IMR-90 (cell line): ENCODE results near the gene HS6ST2. TPM values are rescaled to one million over a fixed set of nuclear protein-coding genes. Genes with fewer than 3 reads are reported as not detected.

Experiments
- ATAC-seq: fragments of 200-7000 bp; cut with Tn5 transposase; 2 replicates; pipeline ENCODE4 v1.9.1; 2020; ENCODE audit warnings: low read depth, mild to moderate bottlenecking, moderate library complexity
- BruUV-seq: library from RNA; stranded (reverse); fragments of 400-500 nt; replicated peaks from 2 replicates; lab custom pipeline; 2021; lab: Mats Ljungman, UMichigan
- CTCF ChIA-PET: fragments of 300-600 bp; formaldehyde crosslinking; extraction: SDS; loops from one replicate; lab custom pipeline; 2021; ENCODE audit warnings: antibody characterized with exemption; lab: Yijun Ruan, JAX
- POLR2A ChIA-PET: fragments of 300-600 bp; sonication (Branson Sonifier 250); formaldehyde crosslinking; loops from one replicate; lab custom pipeline; 2022; ENCODE audit warnings: antibody characterized with exemption; ENCODE audit not compliant: unreplicated experiment; lab: Charles Lee
- DNase-seq: peaks from one replicate; pipeline ENCODE4 v3.0.0; 2013
- H2AFZ ChIP-seq: replicated peaks from 2 replicates; pipeline ENCODE3; 2013; ENCODE audit warnings: low read length, mild to moderate bottlenecking; ENCODE audit not compliant: poor library complexity
- H2AK5ac ChIP-seq: 2 replicates; pipeline ENCODE4 v1.6.1; 2013; ENCODE audit warnings: low read depth, low read length, inconsistent platforms
- H2AK9ac ChIP-seq: replicated peaks from 2 replicates; pipeline ENCODE3; 2013; ENCODE audit warnings: mild to moderate bottlenecking, low read depth, low read length, moderate library complexity; ENCODE audit not compliant: poor library complexity
- H2BK120ac ChIP-seq: 2 replicates; pipeline ENCODE4 v1.6.1; 2013; ENCODE audit warnings: low read depth, low read length, inconsistent platforms
- H2BK15ac ChIP-seq: 3 replicates; pipeline ENCODE4 v1.6.1; 2013; ENCODE audit warnings: low read depth, low read length, inconsistent platforms
- H2BK20ac ChIP-seq: 2 replicates; pipeline ENCODE4 v1.6.1; 2013; ENCODE audit warnings: low read depth, mild to moderate bottlenecking, inconsistent platforms, low read length, moderate library complexity
- H2BK5ac ChIP-seq: 2 replicates; pipeline ENCODE4 v1.6.1; 2013; ENCODE audit warnings: mild to moderate bottlenecking, low read depth, low read length, inconsistent platforms; ENCODE audit not compliant: poor library complexity, severe bottlenecking
- H3K14ac ChIP-seq: replicated peaks from 2 replicates; pipeline ENCODE4 v1.6.1; 2013; ENCODE audit warnings: low read depth, low read length, inconsistent platforms
- H3K18ac ChIP-seq: 2 replicates; pipeline ENCODE4 v1.6.1; 2013; ENCODE audit warnings: low read depth, low read length, control low read depth
- H3K23ac ChIP-seq: 2 replicates; pipeline ENCODE4 v1.6.1; 2013; ENCODE audit warnings: low read depth, low read length, inconsistent platforms
- H3K27ac ChIP-seq: 2 replicates; pipeline ENCODE4 v1.5.1; 2013; ENCODE audit warnings: mild to moderate bottlenecking, control low read depth, low read length; ENCODE audit not compliant: insufficient read depth
- H3K27me3 ChIP-seq: 2 replicates; pipeline ENCODE4 v1.6.1; 2013; ENCODE audit warnings: low read length; ENCODE audit not compliant: control insufficient read depth, insufficient read depth
- H3K36me3 ChIP-seq: 2 replicates; pipeline ENCODE4 v1.6.1; 2013; ENCODE audit warnings: low read length, mixed read lengths; ENCODE audit not compliant: control insufficient read depth, insufficient read depth
- H3K4ac ChIP-seq: 2 replicates; pipeline ENCODE4 v1.6.1; 2013; ENCODE audit warnings: low read depth, low read length, inconsistent platforms
- H3K4me1 ChIP-seq: 2 replicates; pipeline ENCODE4 v1.6.1; 2013; ENCODE audit warnings: low read length, mixed read lengths; ENCODE audit not compliant: control insufficient read depth, insufficient read depth
- H3K4me2 ChIP-seq: 2 replicates; pipeline ENCODE4 v1.6.1; 2013; ENCODE audit warnings: low read depth, mild to moderate bottlenecking, control low read depth, low read length, moderate library complexity
- H3K4me3 ChIP-seq: 2 replicates; pipeline ENCODE4 v1.5.1; 2013; ENCODE audit warnings: low read depth, mild to moderate bottlenecking, control low read depth, low read length, moderate library complexity; ENCODE audit not compliant: insufficient read depth
- H3K56ac ChIP-seq: 2 replicates; pipeline ENCODE4 v1.6.1; 2013; ENCODE audit warnings: low read length, inconsistent platforms; ENCODE audit not compliant: insufficient read depth; ENCODE audit errors: extremely low read depth
- H3K79me1 ChIP-seq, 2 experiments: 2 replicates each; pipeline ENCODE4 v1.6.1; 2013; ENCODE audit warnings: low read length in 2 of 2, inconsistent platforms in 1 of 2, low read depth in 1 of 2
- H3K9ac ChIP-seq: 2 replicates; pipeline ENCODE4 v1.6.1; 2013; ENCODE audit warnings: low read depth, low read length, control low read depth
- H3K9me1 ChIP-seq: 2 replicates; pipeline ENCODE4 v1.6.1; 2013; ENCODE audit warnings: low read length, inconsistent platforms; ENCODE audit not compliant: insufficient read depth
- H3K9me3 ChIP-seq: 2 replicates; pipeline ENCODE4 v1.6.1; 2013; ENCODE audit warnings: low read length; ENCODE audit not compliant: control insufficient read depth, insufficient read depth
- H4K20me1 ChIP-seq: 2 replicates; pipeline ENCODE4 v1.6.1; 2013; ENCODE audit warnings: low read length, inconsistent platforms; ENCODE audit not compliant: insufficient read depth
- H4K5ac ChIP-seq: 2 replicates; pipeline ENCODE4 v1.6.1; 2013; ENCODE audit warnings: mild to moderate bottlenecking, low read depth, low read length, control low read depth
- H4K8ac ChIP-seq, 2 experiments: 2 replicates each; pipeline ENCODE4 v1.6.1; 2013; ENCODE audit warnings: low read depth in 2 of 2, low read length in 2 of 2, control low read depth in 1 of 2, inconsistent platforms in 1 of 2
- H4K91ac ChIP-seq: 2 replicates; pipeline ENCODE4 v1.6.1; 2013; ENCODE audit warnings: low read depth, low read length, inconsistent platforms; ENCODE audit not compliant: insufficient read depth
- BHLHE40 ChIP-seq: fragments of 150-350 bp; IDR thresholded peaks from 2 replicates; pipeline ENCODE4 v1.6.1; 2016; ENCODE audit warnings: mild to moderate bottlenecking, low read depth, low read length
- CEBPB ChIP-seq: IDR thresholded peaks from 2 replicates; pipeline ENCODE4 v1.6.1; 2012; ENCODE audit warnings: low read depth, low read length, improper control_type of control experiment
- CHD1 ChIP-seq: IDR thresholded peaks from 2 replicates; pipeline ENCODE4 v1.6.1; 2012; ENCODE audit warnings: low read depth, low read length, improper control_type of control experiment
- CTCF ChIP-seq: conservative IDR thresholded peaks from 2 replicates; pipeline ENCODE4 v1.5.1; 2012; ENCODE audit warnings: mild to moderate bottlenecking, low read depth, low read length, improper control_type of control experiment
- ELK1 ChIP-seq: fragments of 150-350 bp; IDR thresholded peaks from 2 replicates; pipeline ENCODE4 v1.6.1; 2016; ENCODE audit warnings: low read depth, mild to moderate bottlenecking, low read length, moderate library complexity, borderline replicate concordance
- FOS ChIP-seq: fragments of 150-350 bp; IDR thresholded peaks from 2 replicates; pipeline ENCODE4 v1.6.1; 2016; ENCODE audit warnings: low read depth, low read length
- MAFK ChIP-seq: IDR thresholded peaks from 2 replicates; pipeline ENCODE4 v1.6.1; 2012; ENCODE audit warnings: low read depth, low read length, improper control_type of control experiment
- MAZ ChIP-seq: IDR thresholded peaks from 2 replicates; pipeline ENCODE4 v1.6.1; 2012; ENCODE audit warnings: low read depth, mild to moderate bottlenecking, low read length, improper control_type of control experiment, moderate library complexity, borderline replicate concordance
- MXI1 ChIP-seq: IDR thresholded peaks from 2 replicates; pipeline ENCODE4 v1.6.1; 2012; ENCODE audit warnings: low read depth, mild to moderate bottlenecking, low read length, moderate library complexity, borderline replicate concordance
- NFE2L2 ChIP-seq: fragments of 150-350 bp; IDR thresholded peaks from 2 replicates; pipeline ENCODE4 v1.6.1; 2016; ENCODE audit warnings: low read depth, mild to moderate bottlenecking, low read length
- POLR2A ChIP-seq: IDR thresholded peaks from 2 replicates; pipeline ENCODE4 v1.6.1; 2012; ENCODE audit warnings: mild to moderate bottlenecking, low read depth, low read length
- RFX5 ChIP-seq: IDR thresholded peaks from 2 replicates; pipeline ENCODE4 v1.8.0; 2012; ENCODE audit warnings: low read depth, mild to moderate bottlenecking, low read length, moderate library complexity
- USF2 ChIP-seq: fragments of 150-350 bp; IDR thresholded peaks from 2 replicates; pipeline ENCODE4 v1.6.1; 2017; ENCODE audit warnings: mild to moderate bottlenecking, antibody characterized with exemption, low read length, low read depth
- dilution Hi-C: fragments of 300-500 bp; cut with HindIII; formaldehyde crosslinking; loops from one replicate; pipeline ENCODE4 v1.14.3; 2018; ENCODE audit warnings: low sequenced_read_pairs; ENCODE audit not compliant: unreplicated experiment
- in situ Hi-C: fragments of 300-500 bp; cut with MboI; formaldehyde crosslinking; loops from 3 replicates; pipeline ENCODE4 v1.14.3; 2019; ENCODE audit warnings: low sequenced_read_pairs, inconsistent platforms, mixed read lengths
- intact Hi-C: fragments of 100-400 bp; cut with micrococcal nuclease; formaldehyde crosslinking; loops from 2 replicates; pipeline ENCODE4 v1.10.0; 2022
- polyA plus RNA-seq, 3 experiments: library from polyadenylated mRNA; depleted of rRNA; stranded (reverse); fragments of >200 nt; gene quantifications; 2 replicates each; pipeline ENCODE4 v1.2.3, GENCODE V29; 2012; ENCODE audit warnings: low replicate concordance in 1 of 3
- total RNA-seq: library from RNA; depleted of rRNA; stranded (reverse); fragments of >200 nt; gene quantifications from 2 replicates; pipeline ENCODE4 v1.2.3, GENCODE V29; 2012

HS6ST2 gene
- total and polyA plus RNA-seq, 2 of the 4 experiments (the other 2 are of a cell fraction): not detected

GRCh38 chrX:132860200-132860599 lies 98.2 kb downstream of the HS6ST2 start:
- no peak overlapping the region for H2BK120ac ChIP-seq
- H2BK15ac ChIP-seq: no peak overlapping the region
- H3K9me3 ChIP-seq: no peaks in the 10 kb centered on the region
- TF ChIP-seq MAFK (no peak), POLR2A (no peak), CHD1 (no peak), MAZ (no peak), CEBPB (no peak), FOS (no peak), ELK1 (no peak), BHLHE40 (no peak), RFX5 (no peak), USF2 (no peak), NFE2L2 (no peak), CTCF (no peak), MXI1 (no peak)
- no peak overlapping the region for H4K91ac ChIP-seq
- H3K9ac ChIP-seq: no peak overlapping the region
- in situ Hi-C loops (no loop called here), dilution Hi-C loops (no loop called here), intact Hi-C loops (no loop called here)
- H3K79me1 ChIP-seq: no peaks in the 10 kb centered on the region
- no peak overlapping the region for H2BK5ac ChIP-seq
- H3K56ac ChIP-seq: no peak overlapping the region
- no peak overlapping the region for H3K23ac ChIP-seq
- H3K4me1 ChIP-seq: no peaks in the 10 kb centered on the region
- H3K14ac ChIP-seq: no peak overlapping the region
- H3K4ac ChIP-seq: no peak overlapping the region
- H3K9me1 ChIP-seq: no peaks in the 10 kb centered on the region
- no peak overlapping the region for H2AK5ac ChIP-seq
- H4K20me1 ChIP-seq: no peaks in the 10 kb centered on the region
- no peak overlapping the region for H3K18ac ChIP-seq
- no peak overlapping the region for H3K4me2 ChIP-seq
- DNase-seq: no peak
- H3K27me3 ChIP-seq: no peaks in the 10 kb centered on the region
- no peaks in the 10 kb centered on the region for H3K36me3 ChIP-seq
- BruUV-seq: no TSS peak
- POLR2A ChIA-PET: no interaction called here
- H4K8ac ChIP-seq: no peak overlapping the region
- no peak for ATAC-seq
- no peak overlapping the region for H3K27ac ChIP-seq
- CTCF ChIA-PET: no interaction called here
- no peak overlapping the region for H2AK9ac ChIP-seq
- H4K5ac ChIP-seq: no peak overlapping the region
- H2BK20ac ChIP-seq: no peak overlapping the region
- H2AFZ ChIP-seq: no peak overlapping the region
- no peak overlapping the region for H3K4me3 ChIP-seq
